HG03139 (cell line): ENCODE data around the gene FAM221B.

ENCODE experiments used
- ATAC-seq: cut with Tn5 transposase; IDR thresholded peaks from one replicate; pipeline ENCODE4 v1.9.1; 2021; ENCODE audit not compliant: unreplicated experiment

FAM221B gene

GRCh38 chr9:35822926-35823325 is 5.6 kb downstream of the FAM221B start:
- no peak for ATAC-seq

- no peak for ATAC-seq
Measured at GRCh38 chr9:35820076-35820475, 8.5 kb downstream of the FAM221B start.

- no peak for ATAC-seq
Measured at GRCh38 chr9:35818341-35818740, 10.2 kb downstream of the FAM221B start.

- ATAC-seq = no peak
Measured at GRCh38 chr9:35816708-35817107, 11.8 kb downstream of the FAM221B start.

- ATAC-seq = peak; percentile 66
Measured at GRCh38 chr9:35814841-35815543, 13.5 kb downstream of the FAM221B start, which contains the start of gene HINT2. HINT2 (minus strand) TSS chr9:35815042; CDS start chr9:35814979, 63 bp downstream.

- peak; percentile 16 for ATAC-seq
Measured at GRCh38 chr9:35814106-35814840, 14.3 kb downstream of the FAM221B start.

- ATAC-seq = no peak
Measured at GRCh38 chr9:35813434-35814105, 15.0 kb downstream of the FAM221B start.

- ATAC-seq = peak; percentile 54
Measured at GRCh38 chr9:35812025-35812602, 16.4 kb downstream of the FAM221B start, which contains the start of gene SPAG8. SPAG8 (minus strand) TSS chr9:35812262; CDS start chr9:35812147, 115 bp downstream.

GRCh38 chr9:35811381-35812024 is 17.0 kb downstream of the FAM221B start:
- no peak for ATAC-seq

GRCh38 chr9:35810122-35810521 is 18.4 kb downstream of the FAM221B start:
- no peak for ATAC-seq

- ATAC-seq = no peak
Measured at GRCh38 chr9:35808433-35808832, 20.1 kb downstream of the FAM221B start.

GRCh38 chr9:35806101-35806500 is 22.4 kb downstream of the FAM221B start:
- ATAC-seq = no peak

GRCh38 chr9:35801328-35802128 is 27.0 kb downstream of the FAM221B start:
- no peak for ATAC-seq

GRCh38 chr9:35800530-35800929 is 28.0 kb downstream of the FAM221B start:
- no peak for ATAC-seq

GRCh38 chr9:35798658-35799374 is 29.7 kb downstream of the FAM221B start:
- no peak for ATAC-seq

GRCh38 chr9:35797311-35798109 is 31.0 kb downstream of the FAM221B start:
- ATAC-seq = no peak

GRCh38 chr9:35795695-35796094 is 32.8 kb downstream of the FAM221B start:
- no peak for ATAC-seq

- no peak for ATAC-seq
Measured at GRCh38 chr9:35793461-35793860, 35.1 kb downstream of the FAM221B start.

GRCh38 chr9:35792826-35793225 is 35.7 kb downstream of the FAM221B start:
- ATAC-seq = no peak
